ENCODE data around the gene SAMD4B.

DNA sequence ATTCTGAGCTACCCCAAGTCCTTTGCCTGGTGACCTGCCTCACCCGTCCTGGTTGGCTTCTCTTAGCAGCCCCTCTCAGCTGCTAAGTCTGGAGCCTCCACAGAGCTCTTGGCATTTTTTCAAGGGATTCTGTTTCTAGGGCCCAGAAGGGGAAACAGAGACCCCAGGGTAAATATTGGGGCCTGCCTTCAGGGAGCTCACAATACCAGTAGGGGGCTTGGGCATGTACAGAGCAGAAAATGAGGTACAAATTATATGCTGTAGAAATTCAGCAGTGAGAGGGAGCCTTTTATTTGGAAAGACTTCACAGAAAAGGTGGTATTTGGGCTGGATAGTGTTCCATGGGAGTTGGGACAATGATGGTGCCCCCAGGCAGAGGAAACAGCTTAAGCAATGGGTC, 3.7 kb downstream of the SAMD4B start:
- TF ChIP-seq, protein P1, sequence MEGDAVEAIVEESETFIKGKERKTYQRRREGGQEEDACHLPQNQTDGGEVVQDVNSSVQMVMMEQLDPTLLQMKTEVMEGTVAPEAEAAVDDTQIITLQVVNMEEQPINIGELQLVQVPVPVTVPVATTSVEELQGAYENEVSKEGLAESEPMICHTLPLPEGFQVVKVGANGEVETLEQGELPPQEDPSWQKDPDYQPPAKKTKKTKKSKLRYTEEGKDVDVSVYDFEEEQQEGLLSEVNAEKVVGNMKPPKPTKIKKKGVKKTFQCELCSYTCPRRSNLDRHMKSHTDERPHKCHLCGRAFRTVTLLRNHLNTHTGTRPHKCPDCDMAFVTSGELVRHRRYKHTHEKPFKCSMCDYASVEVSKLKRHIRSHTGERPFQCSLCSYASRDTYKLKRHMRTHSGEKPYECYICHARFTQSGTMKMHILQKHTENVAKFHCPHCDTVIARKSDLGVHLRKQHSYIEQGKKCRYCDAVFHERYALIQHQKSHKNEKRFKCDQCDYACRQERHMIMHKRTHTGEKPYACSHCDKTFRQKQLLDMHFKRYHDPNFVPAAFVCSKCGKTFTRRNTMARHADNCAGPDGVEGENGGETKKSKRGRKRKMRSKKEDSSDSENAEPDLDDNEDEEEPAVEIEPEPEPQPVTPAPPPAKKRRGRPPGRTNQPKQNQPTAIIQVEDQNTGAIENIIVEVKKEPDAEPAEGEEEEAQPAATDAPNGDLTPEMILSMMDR (IDR thresholded peaks at IDR 0.05), result no peak
- TF ChIP-seq POLR2A (IDR thresholded peaks at IDR 0.05), result no peak

All from thyroid gland (tissue), 4 donors.